ENCODE data around the gene HEPACAM.
"Not testable (repeated sequence)": the region's sequence is repeated elsewhere in the genome, so short reads cannot be mapped to it uniquely, and the experiment has no call there.

The HEPACAM gene

GRCh38 chr11:124935548-124936514, at the start of gene HEPACAM:
Gene HEPACAM (minus strand): TSS chr11:124936047. CDS start chr11:124936006, 41 bp downstream.
- DNase-seq (ENCODE audit: low spot score) = peak; percentile 94

GRCh38 chr11:124984512-124984854, 48.6 kb upstream of the HEPACAM start:
- no peak for DNase-seq (ENCODE audit: low spot score)

GRCh38 chr11:124983674-124984511, 48.0 kb upstream of the HEPACAM start:
- no peak for DNase-seq (ENCODE audit: low spot score)

- DNase-seq (ENCODE audit: low spot score) = no peak
These were observed 46.2 kb upstream of the HEPACAM start for GRCh38 chr11:124982043-124982442.

- DNase-seq (ENCODE audit: low spot score) = no peak
These were observed 42.5 kb upstream of the HEPACAM start for GRCh38 chr11:124978316-124978715.

- no peak for DNase-seq (ENCODE audit: low spot score)
These were observed 41.2 kb upstream of the HEPACAM start for GRCh38 chr11:124977006-124977405.

GRCh38 chr11:124976531-124976930, 40.7 kb upstream of the HEPACAM start:
- DNase-seq (ENCODE audit: low spot score) = no peak

GRCh38 chr11:124971810-124972209, 36.0 kb upstream of the HEPACAM start:
- no peak for DNase-seq (ENCODE audit: low spot score)

GRCh38 chr11:124970925-124971324, 35.1 kb upstream of the HEPACAM start:
- no peak for DNase-seq (ENCODE audit: low spot score)

GRCh38 chr11:124968197-124968596, 32.4 kb upstream of the HEPACAM start:
- DNase-seq (ENCODE audit: low spot score) = not testable (repeated sequence)

- DNase-seq (ENCODE audit: low spot score) = peak; percentile 81
These were observed 26.2 kb upstream of the HEPACAM start for GRCh38 chr11:124961972-124962609.

- no peak for DNase-seq (ENCODE audit: low spot score)
These were observed 19.2 kb upstream of the HEPACAM start for GRCh38 chr11:124955035-124955434.

GRCh38 chr11:124954590-124954955, 18.7 kb upstream of the HEPACAM start:
- no peak for DNase-seq (ENCODE audit: low spot score)

GRCh38 chr11:124953753-124954589, 18.1 kb upstream of the HEPACAM start, which contains the start of gene CCDC15:
Gene CCDC15 (plus strand): TSS chr11:124954202. CDS start chr11:124954733, 531 bp downstream.
- DNase-seq (ENCODE audit: low spot score) = peak; percentile 99

GRCh38 chr11:124951341-124951740, 15.5 kb upstream of the HEPACAM start:
- DNase-seq (ENCODE audit: low spot score) = no peak

GRCh38 chr11:124950601-124951330, 14.9 kb upstream of the HEPACAM start:
- DNase-seq (ENCODE audit: low spot score) = no peak

GRCh38 chr11:124946735-124947141, 10.9 kb upstream of the HEPACAM start:
- DNase-seq (ENCODE audit: low spot score) = peak; percentile 91

GRCh38 chr11:124945826-124946225, 10.0 kb upstream of the HEPACAM start:
- DNase-seq (ENCODE audit: low spot score) = no peak

- DNase-seq (ENCODE audit: low spot score) = no peak
These were observed 8.7 kb upstream of the HEPACAM start for GRCh38 chr11:124944565-124944964.

- no peak for DNase-seq (ENCODE audit: low spot score)
These were observed 7.9 kb upstream of the HEPACAM start for GRCh38 chr11:124943741-124944140.

- DNase-seq (ENCODE audit: low spot score) = peak; percentile 89
These were observed 7.4 kb upstream of the HEPACAM start for GRCh38 chr11:124943254-124943616.
